ENCODE measurements around the gene IQCF2.

DNA sequence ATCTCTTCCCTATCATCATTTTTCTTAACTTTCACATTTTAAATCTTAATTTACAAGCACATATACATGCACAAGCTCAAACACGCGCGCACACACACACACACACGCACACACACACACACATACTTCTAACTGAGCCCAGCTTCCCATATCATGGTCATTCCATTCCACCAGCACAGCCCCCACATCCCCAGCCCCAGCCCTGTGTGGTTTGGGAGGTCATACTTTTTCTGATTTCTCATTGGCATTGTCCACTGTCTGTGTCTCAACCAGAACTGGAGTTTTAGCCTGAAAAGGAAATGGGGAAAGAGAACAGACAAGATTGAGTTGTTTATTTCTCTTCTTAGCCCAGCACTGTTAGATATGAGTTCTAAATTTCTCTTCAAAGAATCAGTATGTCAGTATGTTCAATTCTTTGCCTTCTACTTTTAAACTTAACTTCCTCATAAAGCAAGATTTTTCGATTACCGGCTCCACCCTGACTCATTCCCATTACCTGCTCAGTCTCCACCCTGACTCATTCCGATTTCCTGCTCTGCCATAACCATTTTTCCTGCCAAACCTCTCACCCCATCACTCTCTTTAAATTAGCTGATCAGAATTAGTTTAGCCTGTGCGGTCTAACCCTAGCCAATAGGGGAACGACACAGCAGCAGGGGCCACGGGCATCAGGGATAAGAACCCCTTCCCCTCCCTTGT lies 35.3 kb downstream of the IQCF2 start:
- TF ChIP-seq, protein P1, sequence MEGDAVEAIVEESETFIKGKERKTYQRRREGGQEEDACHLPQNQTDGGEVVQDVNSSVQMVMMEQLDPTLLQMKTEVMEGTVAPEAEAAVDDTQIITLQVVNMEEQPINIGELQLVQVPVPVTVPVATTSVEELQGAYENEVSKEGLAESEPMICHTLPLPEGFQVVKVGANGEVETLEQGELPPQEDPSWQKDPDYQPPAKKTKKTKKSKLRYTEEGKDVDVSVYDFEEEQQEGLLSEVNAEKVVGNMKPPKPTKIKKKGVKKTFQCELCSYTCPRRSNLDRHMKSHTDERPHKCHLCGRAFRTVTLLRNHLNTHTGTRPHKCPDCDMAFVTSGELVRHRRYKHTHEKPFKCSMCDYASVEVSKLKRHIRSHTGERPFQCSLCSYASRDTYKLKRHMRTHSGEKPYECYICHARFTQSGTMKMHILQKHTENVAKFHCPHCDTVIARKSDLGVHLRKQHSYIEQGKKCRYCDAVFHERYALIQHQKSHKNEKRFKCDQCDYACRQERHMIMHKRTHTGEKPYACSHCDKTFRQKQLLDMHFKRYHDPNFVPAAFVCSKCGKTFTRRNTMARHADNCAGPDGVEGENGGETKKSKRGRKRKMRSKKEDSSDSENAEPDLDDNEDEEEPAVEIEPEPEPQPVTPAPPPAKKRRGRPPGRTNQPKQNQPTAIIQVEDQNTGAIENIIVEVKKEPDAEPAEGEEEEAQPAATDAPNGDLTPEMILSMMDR (IDR thresholded peaks at IDR 0.05): no peak
- TF ChIP-seq POLR2A (IDR thresholded peaks at IDR 0.05; ENCODE audit: low read depth) (no peak), POLR2AphosphoS5 (IDR thresholded peaks at IDR 0.05) (no peak)

All from esophagus muscularis mucosa (tissue), 3 donors.